Lower lobe of right lung (tissue), 2 donors: ENCODE data around the gene ALOX5AP. TPM values are rescaled to one million over a fixed set of nuclear protein-coding genes. Genes with fewer than 3 reads are reported as not detected.

Experiments used
- ATAC-seq, 2 donors: fragments of 200-7000 bp; cut with Tn5 transposase; one replicate each; pipeline ENCODE4 v1.9.1; 2020 to 2022; ENCODE audit warnings: mild to moderate bottlenecking in 2 of 2, moderate library complexity in 2 of 2
- DNase-seq: peaks from one replicate; pipeline ENCODE4 v3.0.0-alpha.2; 2020
- H3K27ac ChIP-seq: fragments of 200-600 bp; one replicate; pipeline ENCODE4 v1.8.0; 2022
- H3K27me3 ChIP-seq: fragments of 200-600 bp; one replicate; pipeline ENCODE4 v1.8.0; 2022; ENCODE audit warnings: low read depth
- H3K36me3 ChIP-seq: fragments of 200-600 bp; one replicate; pipeline ENCODE4 v1.8.0; 2022; ENCODE audit warnings: mild to moderate bottlenecking
- H3K4me1 ChIP-seq: fragments of 200-600 bp; one replicate; pipeline ENCODE4 v1.8.0; 2022
- H3K4me3 ChIP-seq: fragments of 200-600 bp; one replicate; pipeline ENCODE4 v1.8.0; 2022; ENCODE audit warnings: mild to moderate bottlenecking
- H3K9me3 ChIP-seq: fragments of 200-600 bp; one replicate; pipeline ENCODE4 v1.8.0; 2022
- CTCF ChIP-seq: fragments of 200-600 bp; IDR thresholded peaks from one replicate; pipeline ENCODE4 v1.8.0; 2022; ENCODE audit warnings: antibody characterized with exemption, mild to moderate bottlenecking
- intact Hi-C: fragments of 100-400 bp; cut with DNase I; formaldehyde crosslinking; loops from one replicate; pipeline ENCODE4 v1.11.0; 2022
- total RNA-seq: library from RNA; stranded (reverse); fragmentation: NEBNext Ultra II Directional; extraction: Animal tissue kit (Norgen Biotek cat#: 25700); gene quantifications from one replicate; pipeline ENCODE4 v1.2.1, GENCODE V29; 2021
- donor health status: DM: no; HTN: yes; CAD: no; lungs with severe emphysema.

The ALOX5AP gene
- total RNA-seq, 1 donor from 2014 or later, result 311 TPM

GRCh38 chr13:30700364-30700763, 35.0 kb upstream of the ALOX5AP start:
- H3K27me3 ChIP-seq, result no peaks in the 10 kb centered on the region
- H3K9me3 ChIP-seq, result no peaks in the 10 kb centered on the region
- no peak for TF ChIP-seq CTCF
- intact Hi-C loops, result no loop called here
- ATAC-seq (no peak), DNase-seq (no peak)
- peaks cover 33% of the 10 kb centered on the region for H3K4me1 ChIP-seq
- no peak overlapping the region for H3K27ac ChIP-seq
- H3K36me3 ChIP-seq, result no peaks in the 10 kb centered on the region
- H3K4me3 ChIP-seq, result no peak overlapping the region

- ATAC-seq, result no peak
- no peaks in the 10 kb centered on the region for H3K27me3 ChIP-seq
These were observed 33.3 kb upstream of the ALOX5AP start for GRCh38 chr13:30702006-30702405.

GRCh38 chr13:30704596-30704995, 30.7 kb upstream of the ALOX5AP start:
- no peak overlapping the region for H3K27ac ChIP-seq
- no peaks in the 10 kb centered on the region for H3K4me1 ChIP-seq
- H3K36me3 ChIP-seq, result no peaks in the 10 kb centered on the region
- ATAC-seq, result no peak
- H3K9me3 ChIP-seq, result no peaks in the 10 kb centered on the region
- no peak for DNase-seq
- intact Hi-C loops, result no loop called here
- no peak for TF ChIP-seq CTCF
- H3K27me3 ChIP-seq, result no peaks in the 10 kb centered on the region
- H3K4me3 ChIP-seq, result no peak overlapping the region

More at GRCh38 chr13:30702006-30702405, 33.3 kb upstream of the ALOX5AP start:
- H3K4me3 ChIP-seq, result no peak overlapping the region
- no peaks in the 10 kb centered on the region for H3K9me3 ChIP-seq
- H3K36me3 ChIP-seq, result no peaks in the 10 kb centered on the region
- peaks cover 18% of the 10 kb centered on the region for H3K4me1 ChIP-seq
- no peak for DNase-seq
- no peak for TF ChIP-seq CTCF
- no peak overlapping the region for H3K27ac ChIP-seq
- intact Hi-C loops, result no loop called here

GRCh38 chr13:30705680-30706079, 29.7 kb upstream of the ALOX5AP start:
- H3K9me3 ChIP-seq, result no peaks in the 10 kb centered on the region
- H3K27ac ChIP-seq, result no peak overlapping the region
- DNase-seq (no peak), ATAC-seq (no peak)
- H3K27me3 ChIP-seq, result no peaks in the 10 kb centered on the region
- no peak overlapping the region for H3K4me3 ChIP-seq
- H3K4me1 ChIP-seq, result no peaks in the 10 kb centered on the region
- intact Hi-C loops, result no loop called here
- no peaks in the 10 kb centered on the region for H3K36me3 ChIP-seq
- TF ChIP-seq CTCF, result no peak

GRCh38 chr13:30708541-30708940, 26.8 kb upstream of the ALOX5AP start:
- Histone ChIP-seq H3K27ac (no peak overlapping the region), H3K4me3 (no peak overlapping the region), H3K4me1 (no peaks in the 10 kb centered on the region), H3K9me3 (no peaks in the 10 kb centered on the region), H3K36me3 (no peaks in the 10 kb centered on the region), H3K27me3 (no peaks in the 10 kb centered on the region)
- intact Hi-C loops, result no loop called here
- DNase-seq (no peak), ATAC-seq (no peak)
- TF ChIP-seq CTCF, result no peak

GRCh38 chr13:30710442-30710841, 24.9 kb upstream of the ALOX5AP start:
- no peak for DNase-seq
- intact Hi-C loops, result no loop called here
- H3K9me3 ChIP-seq, result no peaks in the 10 kb centered on the region
- no peak overlapping the region for H3K27ac ChIP-seq
- peaks cover 9% of the 10 kb centered on the region for H3K4me1 ChIP-seq
- H3K4me3 ChIP-seq, result no peak overlapping the region
- TF ChIP-seq CTCF, result no peak
- no peaks in the 10 kb centered on the region for H3K36me3 ChIP-seq
- no peaks in the 10 kb centered on the region for H3K27me3 ChIP-seq
- ATAC-seq, result no peak
